NCI-H748 (cell line): Measurements from ENCODE around the gene IVD.

Source experiments
- DNase-seq: peaks from one replicate; lab custom pipeline; 2025; ENCODE audit not compliant: unreplicated experiment; lab: John Stamatoyannopoulos, UW

Gene IVD

DNA sequence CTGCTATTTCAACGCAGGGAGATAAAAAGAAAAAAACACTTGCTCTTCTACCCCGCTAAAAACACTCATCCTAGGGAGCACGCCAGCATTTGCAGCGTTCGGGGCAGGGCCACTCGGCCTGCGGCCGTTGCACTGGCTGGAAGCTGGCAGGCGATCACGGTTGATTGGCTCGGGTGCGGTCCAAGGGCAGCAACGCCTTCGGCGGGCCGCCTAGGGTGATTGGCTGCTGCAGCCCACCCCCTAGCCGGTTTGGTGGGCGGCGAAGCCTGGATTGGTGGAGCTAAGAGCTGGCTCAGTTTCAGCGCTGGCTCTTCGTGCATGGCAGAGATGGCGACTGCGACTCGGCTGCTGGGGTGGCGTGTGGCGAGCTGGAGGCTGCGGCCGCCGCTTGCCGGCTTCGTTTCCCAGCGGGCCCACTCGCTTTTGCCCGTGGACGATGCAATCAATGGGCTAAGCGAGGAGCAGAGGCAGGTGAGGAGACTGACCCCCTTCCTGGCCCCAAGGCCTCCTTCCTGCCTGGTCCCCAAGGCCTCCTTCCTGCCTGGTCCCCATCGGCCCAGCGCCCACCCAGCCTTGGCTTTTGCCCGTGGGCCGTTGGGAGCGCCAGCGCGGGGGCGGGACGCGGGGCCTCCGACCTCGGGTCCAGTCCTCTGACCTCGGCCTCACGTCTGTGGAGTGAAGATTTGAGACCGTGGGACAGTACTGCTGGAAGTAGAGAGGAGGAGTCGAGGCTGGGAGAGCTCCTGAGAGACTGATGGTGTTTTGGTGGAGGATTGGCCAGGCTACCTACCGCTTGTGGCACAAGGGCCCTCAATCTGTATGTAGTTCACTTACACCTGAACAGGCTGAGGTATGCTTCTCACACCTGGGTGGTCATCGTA is at the start of gene IVD:
IVD (plus strand) TSS at position 295 of the 881 bp plus-strand sequence; CDS start at position 328, 33 bp downstream.
- peak; percentile 94 for DNase-seq

DNA sequence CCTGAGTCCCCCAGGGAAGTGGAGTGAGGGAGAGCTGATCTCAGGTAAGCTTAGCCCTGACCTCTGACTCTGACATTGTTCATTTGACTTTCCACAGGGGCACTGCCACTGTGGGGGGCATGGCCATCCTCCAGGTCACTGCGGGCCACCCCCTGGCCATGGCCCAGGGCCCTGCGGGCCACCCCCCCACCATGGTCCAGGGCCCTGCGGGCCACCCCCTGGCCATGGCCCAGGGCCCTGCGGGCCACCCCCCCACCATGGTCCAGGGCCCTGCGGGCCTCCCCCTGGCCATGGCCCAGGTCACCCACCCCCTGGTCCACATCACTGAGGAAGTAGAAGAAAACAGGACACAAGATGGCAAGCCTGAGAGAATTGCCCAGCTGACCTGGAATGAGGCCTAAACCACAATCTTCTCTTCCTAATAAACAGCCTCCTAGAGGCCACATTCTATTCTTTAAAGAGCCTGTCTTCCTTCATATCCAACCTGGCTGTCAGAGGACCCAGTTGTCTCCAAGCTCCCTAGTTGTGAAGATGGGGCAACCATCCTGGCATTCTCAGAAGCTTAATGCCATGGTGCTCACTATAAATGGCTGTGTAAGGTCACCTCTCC is 49.5 kb upstream of the IVD start:
- no peak for DNase-seq

DNA sequence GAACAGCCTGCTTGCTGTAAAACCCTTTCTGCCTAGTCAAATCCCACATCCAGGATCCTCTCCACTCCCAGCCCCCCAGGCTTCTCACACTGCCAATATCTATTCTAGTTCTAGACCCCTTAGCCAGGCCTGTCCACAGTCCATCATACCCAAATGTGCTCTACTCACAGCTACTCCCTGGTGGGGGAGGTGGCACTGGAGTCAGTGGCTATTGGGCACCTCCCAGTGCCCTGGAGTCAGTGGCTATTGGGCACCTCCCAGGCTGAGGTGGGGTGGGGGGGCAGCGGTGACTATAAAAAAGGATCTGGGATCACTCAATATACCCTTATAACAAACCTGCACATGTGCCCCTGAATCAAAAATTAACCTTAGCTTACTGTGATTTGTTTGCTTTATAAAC is 48.3 kb upstream of the IVD start:
- DNase-seq, result no peak

DNA sequence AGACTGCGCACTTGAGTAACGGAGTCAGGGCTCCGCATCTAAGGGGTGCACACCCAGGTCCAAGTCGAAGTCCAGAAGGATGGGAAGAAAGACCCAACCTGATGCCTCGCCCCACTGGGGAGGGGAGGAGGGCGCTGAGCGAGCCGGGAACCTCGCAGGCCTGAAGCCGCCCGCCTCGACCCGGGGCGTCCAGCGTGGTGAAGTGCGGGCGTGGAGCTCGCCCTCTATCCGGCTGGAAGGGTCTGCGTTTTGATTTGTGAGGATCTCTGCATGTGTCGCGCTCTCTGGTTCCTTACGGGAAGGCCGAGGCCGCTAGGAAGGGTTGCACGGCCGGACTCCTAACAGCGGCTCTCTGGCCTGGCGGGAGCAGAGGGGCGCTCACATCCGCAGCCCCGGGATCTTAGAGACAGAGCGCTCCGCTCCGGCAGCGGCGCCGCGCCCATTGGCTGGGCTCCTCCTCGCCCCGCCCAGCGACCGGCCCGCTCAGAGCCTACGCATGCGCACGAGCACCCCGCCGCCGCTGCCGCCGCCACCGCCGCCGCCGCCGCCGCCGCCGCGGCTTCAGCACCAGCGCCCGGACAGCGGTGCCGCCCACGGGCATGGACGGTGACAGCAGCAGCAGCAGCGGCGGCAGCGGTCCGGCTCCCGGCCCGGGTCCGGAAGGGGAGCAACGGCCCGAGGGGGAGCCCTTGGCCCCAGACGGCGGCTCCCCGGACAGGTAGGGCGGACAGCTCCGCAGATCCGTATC is 47.7 kb upstream of the IVD start, which contains the start of gene DISP2:
DISP2 (plus strand) TSS at position 497 of the 748 bp plus-strand sequence; CDS start at position 600, 103 bp downstream.
- peak; percentile 84 for DNase-seq

DNA sequence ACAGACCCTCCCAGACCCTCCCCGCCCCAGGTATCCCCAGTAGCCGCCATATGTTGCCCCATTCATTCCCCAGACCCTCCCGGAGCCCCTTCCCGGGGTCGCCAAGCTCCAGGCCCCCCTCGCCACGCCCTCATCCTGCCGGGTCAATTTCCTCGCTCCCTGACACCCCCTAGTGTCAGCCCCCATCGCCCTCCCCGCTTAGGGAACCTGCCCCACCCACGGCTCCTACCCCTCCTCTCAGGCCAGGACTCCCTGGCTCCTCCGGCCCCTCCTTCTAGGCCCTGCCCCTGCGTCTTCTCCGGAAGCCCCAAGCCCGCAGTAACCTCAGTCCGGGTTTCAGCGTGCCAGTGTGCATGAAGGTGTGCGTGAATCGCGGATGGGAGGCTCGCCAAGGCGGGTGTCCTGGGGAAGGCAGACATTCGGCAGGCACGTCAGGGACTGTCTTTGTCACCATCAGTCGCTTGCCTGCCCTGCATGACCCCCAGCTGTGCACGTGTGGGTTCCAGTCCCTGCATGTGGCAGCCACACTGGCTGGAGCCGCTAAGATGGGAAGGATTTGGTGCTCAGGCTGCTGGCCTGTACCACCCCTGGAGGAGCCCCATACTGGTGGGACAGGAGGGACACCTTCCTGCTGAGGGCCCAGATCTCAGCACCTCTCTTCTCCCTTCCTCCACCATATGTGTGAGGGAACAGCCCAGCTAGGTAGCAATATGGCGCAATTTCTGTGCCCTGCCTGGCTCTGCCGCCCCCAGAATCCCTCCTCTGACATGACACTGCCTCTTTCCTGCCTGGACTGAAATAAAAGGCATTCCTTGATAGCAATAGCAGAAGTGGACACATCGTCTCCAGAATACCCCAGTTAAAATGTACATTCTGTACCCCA is 46.9 kb upstream of the IVD start:
- peak; percentile 48 for DNase-seq

DNA sequence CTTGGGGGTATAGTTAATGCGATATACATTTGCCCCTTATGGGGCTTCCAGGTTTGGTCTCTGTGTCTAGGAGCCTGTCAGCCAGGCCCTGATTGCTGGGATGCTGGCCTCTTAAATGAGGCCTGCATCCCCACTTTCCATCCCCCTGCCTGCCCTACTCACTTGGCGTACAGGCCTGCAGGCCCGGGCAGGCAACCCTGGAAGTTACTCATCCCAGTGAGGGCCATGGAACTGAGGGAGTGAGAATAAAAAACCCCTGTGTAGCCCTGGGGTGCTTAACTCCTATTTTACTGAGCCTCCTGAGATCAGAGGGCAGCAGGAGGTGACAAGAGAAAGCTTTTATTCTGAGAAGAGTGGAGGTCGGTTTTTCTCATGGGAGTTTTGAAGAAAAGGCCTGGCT is 45.6 kb upstream of the IVD start:
- DNase-seq, result no peak

DNA sequence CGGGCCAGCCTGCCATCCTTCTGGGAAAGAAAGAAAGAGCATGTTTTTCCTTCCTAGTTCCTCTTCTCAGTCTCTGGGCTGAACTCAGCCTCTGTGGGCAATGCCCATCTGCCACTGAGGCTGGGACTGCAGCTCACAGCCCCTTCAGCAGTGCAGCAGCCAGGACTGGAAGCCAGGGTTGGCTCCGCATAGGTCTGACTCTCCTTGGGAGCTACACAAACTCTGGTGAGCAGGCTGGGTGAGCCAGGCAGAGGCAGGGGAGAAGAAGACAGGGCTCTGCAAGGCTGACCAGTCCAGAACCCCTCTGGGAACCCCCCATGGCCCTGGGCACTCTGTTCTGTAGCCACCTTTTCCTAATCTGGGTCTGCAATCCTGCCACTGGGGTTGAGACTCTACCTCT is 44.0 kb upstream of the IVD start:
- no peak for DNase-seq

DNA sequence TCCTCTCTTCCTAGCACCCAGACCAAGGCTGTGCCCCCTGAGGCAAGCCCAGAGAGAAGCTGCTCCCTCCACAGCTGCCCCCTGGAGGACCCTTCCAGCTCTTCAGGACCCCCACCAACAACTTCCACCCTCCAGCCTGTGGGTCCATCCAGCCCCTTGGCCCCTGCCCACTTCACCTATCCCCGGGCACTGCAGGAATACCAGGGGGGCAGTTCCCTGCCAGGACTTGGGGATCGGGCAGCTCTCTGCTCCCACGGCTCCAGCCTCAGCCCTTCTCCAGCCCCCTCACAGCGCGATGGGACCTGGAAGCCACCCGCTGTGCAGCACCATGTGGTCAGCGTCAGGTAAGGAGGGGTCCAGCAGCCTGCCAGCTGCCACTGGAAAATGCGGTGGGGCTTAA is 42.0 kb upstream of the IVD start:
- no peak for DNase-seq

DNA sequence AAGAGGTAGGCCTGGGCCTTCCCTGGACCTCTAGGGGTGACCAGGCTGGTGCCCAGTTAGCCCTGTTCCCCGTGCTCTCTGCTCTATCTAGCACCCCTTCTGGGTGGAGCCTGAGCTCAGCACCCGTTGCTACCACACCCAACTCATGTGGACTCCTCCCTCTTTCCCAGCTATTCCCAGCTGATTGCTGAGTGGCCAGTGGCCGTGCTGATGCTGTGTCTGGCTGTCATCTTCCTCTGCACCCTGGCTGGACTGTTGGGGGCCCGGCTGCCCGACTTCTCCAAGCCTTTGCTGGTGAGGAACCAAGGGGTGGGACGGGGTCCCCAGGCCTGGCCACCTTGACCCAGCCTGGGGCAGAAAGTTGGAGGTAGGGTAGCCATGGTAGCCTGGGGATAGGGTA is 41.3 kb upstream of the IVD start:
- no peak for DNase-seq

DNA sequence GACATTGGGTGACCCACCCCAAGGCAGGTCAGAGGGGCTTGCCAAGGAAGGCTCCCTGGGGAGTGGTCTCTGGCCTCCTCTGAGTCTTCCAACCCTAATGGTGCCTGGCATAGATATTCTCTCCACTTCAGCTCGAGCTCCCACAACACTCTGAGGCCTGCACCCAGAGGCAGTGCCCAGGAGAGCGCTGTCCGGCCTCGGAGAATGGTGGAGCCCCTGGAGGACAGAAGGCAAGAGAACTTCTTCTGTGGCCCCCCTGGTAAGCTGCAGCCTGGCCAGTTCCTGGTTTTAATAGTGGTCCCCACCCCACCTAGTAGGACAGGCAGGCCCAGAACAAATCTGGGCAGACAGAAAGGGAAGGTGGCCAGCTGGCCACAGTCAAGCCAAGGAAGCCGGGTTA is 40.6 kb upstream of the IVD start:
- DNase-seq, result no peak

DNA sequence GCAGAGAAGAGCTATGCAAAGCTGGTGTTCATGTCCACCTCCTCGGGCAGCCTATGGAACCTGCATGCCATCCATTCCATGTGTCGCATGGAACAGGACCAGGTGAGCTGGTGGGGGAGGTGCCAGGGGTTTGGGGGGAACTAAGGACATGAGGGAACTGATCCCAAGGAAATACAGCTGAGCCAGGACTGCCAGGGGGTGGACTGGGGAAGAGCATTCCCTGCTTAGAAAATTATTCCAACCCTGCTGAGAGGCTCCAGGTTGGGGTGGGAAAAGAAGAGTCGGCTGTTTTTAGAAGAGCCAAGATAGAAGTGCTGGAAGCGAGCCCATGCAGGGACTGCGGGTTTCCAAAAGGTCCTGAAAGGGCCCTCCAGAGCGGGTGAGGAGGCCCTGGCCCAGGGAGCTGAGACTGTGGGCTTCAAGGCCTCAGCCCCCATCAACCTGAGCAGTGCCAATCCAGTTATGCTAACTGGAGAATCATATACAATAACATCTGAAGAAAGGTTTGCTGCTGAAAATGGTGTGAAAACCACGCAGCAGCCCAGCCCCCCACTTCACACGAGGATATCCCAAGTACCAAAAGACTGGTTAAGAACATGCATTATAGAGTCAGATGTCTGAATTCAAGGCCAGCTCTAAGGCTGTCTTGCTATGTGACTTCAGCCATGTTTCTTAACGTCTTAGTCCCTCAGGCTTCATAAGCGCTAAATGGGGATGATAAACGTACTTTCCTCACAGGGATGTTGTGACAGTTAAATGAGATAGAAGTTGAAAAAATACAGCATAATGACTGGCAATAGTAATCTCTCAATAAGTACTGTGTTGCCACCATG is 39.8 kb upstream of the IVD start:
- DNase-seq, result no peak

DNA sequence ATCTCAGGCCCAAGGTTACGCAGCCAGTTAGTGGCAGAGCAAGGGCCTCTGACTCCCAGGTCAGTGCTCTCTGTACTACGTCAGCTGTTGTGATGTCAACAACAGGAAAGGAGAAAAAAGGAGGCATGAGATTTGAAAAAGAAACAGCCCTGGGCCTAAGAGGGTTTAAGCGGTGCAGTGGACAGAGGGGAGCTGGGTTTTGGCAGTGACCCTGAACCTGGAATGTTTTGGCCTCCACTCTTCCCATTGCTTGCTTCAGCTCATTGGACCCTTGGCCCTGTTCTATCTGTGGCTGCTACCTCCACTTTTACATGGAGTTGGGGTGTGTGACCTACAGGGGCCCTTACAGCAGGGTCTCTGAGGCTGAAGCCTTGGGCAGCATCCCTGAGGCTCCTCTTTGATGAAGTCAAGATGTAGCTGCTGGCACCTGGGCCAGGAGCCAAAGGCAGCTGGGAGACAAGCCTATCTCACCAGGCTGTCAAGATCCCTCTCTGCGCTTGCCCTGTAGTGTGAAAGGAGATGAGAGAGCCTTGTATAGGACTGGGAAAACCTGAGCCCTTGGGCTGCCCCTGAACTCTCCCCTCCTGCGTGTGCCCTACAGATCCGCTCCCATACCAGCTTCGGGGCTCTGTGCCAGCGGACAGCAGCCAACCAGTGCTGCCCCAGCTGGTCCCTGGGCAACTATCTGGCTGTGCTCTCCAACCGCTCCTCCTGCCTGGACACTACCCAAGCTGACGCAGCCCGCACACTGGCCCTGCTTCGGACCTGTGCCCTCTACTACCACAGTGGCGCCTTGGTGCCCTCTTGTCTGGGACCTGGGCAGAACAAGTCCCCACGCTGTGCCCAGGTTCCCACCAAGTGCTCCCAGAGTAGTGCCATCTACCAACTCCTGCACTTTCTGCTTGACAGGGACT is 38.9 kb upstream of the IVD start:
- no peak for DNase-seq

DNA sequence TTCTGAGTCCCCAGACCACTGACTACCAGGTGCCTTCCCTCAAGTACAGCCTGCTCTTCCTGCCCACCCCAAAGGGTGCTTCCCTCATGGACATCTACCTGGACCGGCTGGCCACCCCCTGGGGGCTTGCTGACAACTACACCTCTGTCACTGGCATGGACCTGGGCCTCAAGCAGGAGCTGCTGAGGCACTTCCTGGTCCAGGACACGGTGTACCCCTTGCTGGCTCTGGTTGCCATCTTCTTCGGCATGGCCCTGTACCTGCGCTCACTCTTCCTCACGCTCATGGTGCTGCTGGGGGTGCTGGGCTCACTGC is 38.3 kb upstream of the IVD start:
- DNase-seq, result no peak

DNA sequence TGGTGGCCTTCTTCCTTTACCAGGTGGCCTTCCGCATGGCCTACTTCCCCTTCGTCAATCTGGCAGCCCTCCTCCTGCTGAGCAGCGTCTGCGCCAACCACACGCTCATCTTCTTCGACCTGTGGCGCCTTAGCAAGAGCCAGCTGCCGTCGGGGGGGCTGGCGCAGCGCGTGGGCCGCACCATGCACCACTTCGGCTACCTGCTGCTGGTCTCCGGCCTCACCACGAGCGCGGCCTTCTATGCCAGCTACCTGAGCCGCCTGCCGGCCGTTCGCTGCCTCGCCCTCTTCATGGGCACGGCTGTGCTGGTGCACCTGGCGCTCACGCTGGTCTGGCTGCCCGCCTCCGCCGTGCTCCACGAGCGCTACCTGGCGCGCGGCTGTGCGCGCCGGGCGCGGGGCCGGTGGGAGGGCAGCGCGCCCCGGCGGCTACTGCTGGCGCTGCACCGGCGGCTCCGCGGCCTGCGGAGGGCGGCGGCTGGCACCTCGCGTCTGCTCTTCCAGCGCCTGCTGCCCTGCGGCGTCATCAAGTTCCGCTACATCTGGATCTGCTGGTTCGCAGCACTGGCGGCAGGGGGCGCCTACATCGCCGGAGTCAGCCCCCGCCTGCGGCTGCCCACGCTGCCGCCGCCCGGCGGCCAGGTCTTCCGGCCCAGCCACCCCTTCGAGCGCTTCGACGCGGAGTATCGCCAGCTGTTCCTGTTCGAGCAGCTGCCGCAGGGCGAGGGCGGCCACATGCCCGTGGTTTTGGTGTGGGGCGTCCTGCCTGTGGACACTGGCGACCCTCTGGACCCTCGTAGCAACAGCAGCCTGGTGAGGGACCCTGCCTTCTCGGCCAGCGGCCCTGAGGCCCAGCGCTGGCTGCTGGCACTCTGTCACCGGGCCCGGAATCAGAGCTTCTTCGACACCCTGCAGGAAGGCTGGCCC is 37.6 kb upstream of the IVD start:
- DNase-seq, result peak; percentile 91

DNA sequence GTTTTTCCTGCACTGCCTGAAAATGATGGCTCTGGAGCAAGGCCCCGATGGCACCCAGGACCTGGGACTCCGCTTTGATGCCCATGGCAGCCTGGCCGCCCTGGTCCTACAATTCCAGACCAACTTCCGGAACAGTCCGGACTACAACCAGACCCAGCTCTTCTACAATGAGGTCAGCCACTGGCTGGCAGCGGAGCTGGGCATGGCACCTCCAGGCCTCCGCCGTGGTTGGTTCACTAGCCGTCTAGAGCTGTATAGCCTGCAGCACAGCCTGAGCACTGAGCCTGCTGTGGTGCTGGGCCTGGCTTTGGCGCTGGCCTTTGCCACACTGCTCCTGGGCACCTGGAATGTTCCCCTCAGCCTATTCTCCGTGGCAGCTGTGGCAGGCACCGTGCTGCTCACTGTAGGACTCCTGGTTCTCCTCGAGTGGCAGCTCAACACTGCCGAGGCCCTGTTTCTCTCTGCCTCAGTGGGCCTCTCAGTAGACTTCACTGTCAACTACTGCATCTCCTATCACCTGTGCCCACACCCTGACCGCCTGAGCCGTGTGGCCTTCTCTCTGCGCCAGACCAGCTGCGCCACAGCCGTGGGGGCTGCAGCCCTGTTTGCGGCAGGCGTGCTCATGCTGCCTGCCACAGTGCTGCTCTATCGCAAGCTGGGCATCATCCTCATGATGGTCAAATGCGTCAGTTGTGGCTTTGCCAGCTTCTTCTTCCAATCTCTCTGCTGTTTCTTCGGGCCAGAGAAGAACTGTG is 36.7 kb upstream of the IVD start:
- no peak for DNase-seq

DNA sequence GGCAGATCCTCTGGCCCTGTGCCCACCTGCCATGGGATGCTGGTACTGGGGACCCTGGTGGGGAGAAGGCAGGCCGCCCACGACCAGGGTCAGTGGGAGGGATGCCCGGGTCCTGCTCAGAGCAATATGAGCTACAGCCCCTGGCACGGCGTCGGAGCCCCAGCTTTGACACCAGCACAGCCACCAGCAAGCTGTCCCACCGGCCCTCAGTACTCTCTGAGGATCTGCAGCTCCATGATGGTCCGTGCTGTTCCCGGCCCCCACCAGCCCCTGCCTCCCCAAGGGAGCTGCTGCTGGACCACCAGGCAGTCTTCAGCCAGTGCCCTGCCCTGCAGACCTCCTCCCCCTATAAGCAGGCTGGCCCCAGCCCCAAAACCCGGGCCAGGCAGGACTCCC is 36.1 kb upstream of the IVD start:
- no peak for DNase-seq

DNA sequence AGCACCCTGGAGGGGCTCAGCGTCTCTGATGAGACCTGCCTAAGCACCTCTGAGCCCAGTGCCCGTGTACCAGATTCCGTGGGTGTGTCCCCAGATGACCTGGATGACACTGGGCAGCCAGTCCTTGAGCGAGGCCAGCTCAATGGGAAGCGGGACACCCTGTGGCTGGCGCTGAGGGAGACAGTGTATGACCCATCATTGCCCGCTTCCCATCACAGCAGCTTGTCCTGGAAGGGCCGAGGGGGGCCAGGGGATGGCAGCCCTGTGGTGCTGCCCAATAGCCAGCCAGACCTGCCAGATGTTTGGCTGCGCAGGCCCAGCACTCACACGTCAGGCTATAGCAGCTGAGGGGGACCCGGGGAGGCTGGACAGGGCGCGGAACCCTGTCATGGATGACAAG is 35.6 kb upstream of the IVD start:
- no peak for DNase-seq
